Activated naive CD4-positive, alpha-beta T cell treated with anti-CD3 and anti-CD28 coated beads, Interleukin-2, amount 50 U/mL, for 24 hours (primary cell): Measurements from ENCODE around the gene TMEM95.

ENCODE experiments used
- H3K27ac Mint-ChIP-seq: one replicate; pipeline ENCODE4 v1.8.0; 2021; ENCODE audit warnings: mild to moderate bottlenecking, mixed read lengths
- H3K27me3 Mint-ChIP-seq: one replicate; pipeline ENCODE4 v1.8.0; 2021; ENCODE audit warnings: mixed read lengths
- H3K36me3 Mint-ChIP-seq: one replicate; pipeline ENCODE4 v1.8.0; 2021; ENCODE audit warnings: mixed read lengths
- H3K4me1 Mint-ChIP-seq: one replicate; pipeline ENCODE4 v1.8.0; 2021; ENCODE audit warnings: mixed read lengths
- H3K4me3 Mint-ChIP-seq: one replicate; pipeline ENCODE4 v1.8.0; 2021; ENCODE audit warnings: mild to moderate bottlenecking, mixed read lengths
- H3K9me3 Mint-ChIP-seq: one replicate; pipeline ENCODE4 v1.8.0; 2021; ENCODE audit warnings: mixed read lengths

TMEM95 gene

DNA sequence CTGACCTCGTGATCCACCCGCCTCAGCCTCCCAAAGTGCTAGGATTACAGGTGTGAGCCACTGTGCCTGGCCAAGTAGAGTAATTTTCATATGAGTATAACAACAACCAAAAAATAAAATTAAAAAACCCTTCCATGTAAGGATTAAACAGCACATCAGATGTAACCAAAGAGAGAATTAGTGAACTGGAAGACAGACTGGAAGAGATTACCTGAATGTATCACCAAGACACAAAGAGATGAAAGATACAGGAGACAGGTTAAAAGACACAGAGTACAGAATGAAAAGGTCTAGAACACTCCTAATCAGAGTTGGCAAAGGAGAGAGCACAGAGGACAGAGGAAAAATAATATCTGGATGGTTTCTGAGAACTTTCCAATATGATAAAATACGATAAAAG, 24.2 kb downstream of the TMEM95 start:
- peaks cover 28% of the 10 kb centered on the region for H3K27me3 Mint-ChIP-seq
- peaks cover 1% of the 10 kb centered on the region for H3K36me3 Mint-ChIP-seq

DNA sequence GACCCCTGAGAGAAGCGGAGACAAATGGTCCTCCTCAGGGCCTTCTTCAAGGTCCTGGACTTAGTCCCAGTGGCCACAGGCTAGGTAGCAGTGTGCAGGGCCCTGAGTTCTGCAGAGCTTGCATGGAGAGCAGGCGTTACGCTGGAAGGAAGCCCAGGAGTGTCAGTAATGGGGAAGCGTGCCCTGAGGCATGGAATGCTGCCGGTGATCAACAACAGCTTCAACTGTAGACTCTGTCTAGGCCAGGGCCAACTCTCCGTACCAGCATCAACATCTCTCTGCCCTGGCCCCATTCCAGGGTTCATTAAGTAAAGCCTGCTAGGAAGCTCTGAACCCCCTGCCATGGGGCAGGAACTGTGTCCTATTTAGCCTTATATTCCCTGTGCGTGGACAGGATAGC, 25.4 kb downstream of the TMEM95 start:
- Mint-ChIP-seq H3K4me3 (no peak overlapping the region), H3K9me3 (no peaks in the 10 kb centered on the region), H3K27ac (no peak overlapping the region), H3K4me1 (peaks cover 5% of the 10 kb centered on the region), H3K36me3 (peaks cover 1% of the 10 kb centered on the region), H3K27me3 (peaks cover 28% of the 10 kb centered on the region)

More for the DNA sequence above, 24.2 kb downstream of the TMEM95 start:
- no peak overlapping the region for H3K4me3 Mint-ChIP-seq
- no peak overlapping the region for H3K27ac Mint-ChIP-seq
- no peaks in the 10 kb centered on the region for H3K4me1 Mint-ChIP-seq
- no peaks in the 10 kb centered on the region for H3K9me3 Mint-ChIP-seq

DNA sequence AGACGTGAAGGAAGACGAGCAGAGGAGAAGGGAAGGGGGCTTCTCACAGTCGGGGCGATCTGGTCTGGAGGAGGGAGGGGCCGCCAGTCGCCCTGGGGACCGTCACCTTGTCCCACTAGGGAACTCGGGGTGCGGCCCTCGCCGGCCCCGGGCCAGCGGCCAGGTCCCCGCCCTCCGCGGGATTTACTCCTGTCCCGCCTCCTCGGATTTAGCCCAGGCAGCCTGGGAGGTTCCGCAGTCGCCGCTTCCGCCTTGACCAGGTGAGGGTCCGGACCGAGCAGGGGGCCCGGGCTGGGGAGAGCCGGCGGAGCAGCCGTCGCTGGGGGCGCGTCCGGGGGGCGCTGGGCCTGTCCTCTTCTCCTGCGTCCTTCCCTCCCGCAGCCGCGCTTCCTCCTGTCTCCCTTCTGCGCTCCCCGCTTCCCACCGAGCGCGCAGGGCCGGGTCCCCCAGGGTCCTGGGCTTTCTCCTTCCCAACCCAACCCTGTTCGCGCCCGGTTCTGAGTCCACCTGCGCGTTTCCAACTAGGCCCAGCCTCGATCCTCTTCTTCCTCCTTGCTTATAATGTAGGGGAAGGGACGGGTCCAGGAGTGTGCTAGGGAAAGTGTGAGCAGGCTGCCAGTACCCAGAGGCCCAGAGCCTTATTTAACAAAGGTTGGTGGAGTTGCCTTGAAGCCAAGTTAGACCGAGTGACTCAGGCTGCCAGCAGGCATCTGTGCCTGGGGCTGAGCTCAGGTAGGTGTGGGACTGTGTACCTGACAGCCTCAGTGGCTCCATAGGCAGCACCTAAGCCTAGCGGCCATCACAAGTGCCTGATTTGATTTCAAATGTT, 26.1 kb downstream of the TMEM95 start, which contains the start of gene TNK1:
Gene TNK1 (plus strand): TSS at position 235 of the 829 bp plus-strand sequence. CDS start 1,838 bp downstream, outside the sequence.
- Mint-ChIP-seq H3K36me3 (peaks cover 1% of the 10 kb centered on the region), H3K27me3 (peaks cover 28% of the 10 kb centered on the region), H3K9me3 (no peaks in the 10 kb centered on the region), H3K4me1 (peaks cover 5% of the 10 kb centered on the region), H3K4me3 (no peak within 1 kb of the TSS), H3K27ac (no peak within 1 kb of the TSS)

DNA sequence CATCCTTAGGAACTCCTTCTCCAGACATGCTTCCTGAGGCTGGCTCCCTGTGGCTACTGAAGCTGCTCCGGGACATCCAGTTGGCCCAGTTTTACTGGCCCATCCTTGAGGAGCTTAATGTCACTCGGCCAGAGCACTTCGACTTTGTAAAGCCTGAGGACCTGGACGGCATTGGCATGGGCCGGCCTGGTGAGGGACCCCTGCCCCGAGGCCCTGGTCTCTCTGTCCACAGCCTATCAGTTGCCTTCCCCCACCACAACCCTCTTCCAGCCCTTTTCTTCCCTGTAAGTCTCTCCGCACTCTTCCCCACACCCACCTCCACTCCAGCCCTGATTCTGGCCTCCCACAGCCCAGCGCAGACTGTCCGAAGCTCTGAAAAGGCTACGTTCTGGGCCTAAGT, 27.9 kb downstream of the TMEM95 start:
- Mint-ChIP-seq H3K4me3 (no peak overlapping the region), H3K27me3 (peaks cover 25% of the 10 kb centered on the region), H3K27ac (no peak overlapping the region), H3K9me3 (no peaks in the 10 kb centered on the region), H3K36me3 (no peaks in the 10 kb centered on the region), H3K4me1 (peaks cover 5% of the 10 kb centered on the region)

DNA sequence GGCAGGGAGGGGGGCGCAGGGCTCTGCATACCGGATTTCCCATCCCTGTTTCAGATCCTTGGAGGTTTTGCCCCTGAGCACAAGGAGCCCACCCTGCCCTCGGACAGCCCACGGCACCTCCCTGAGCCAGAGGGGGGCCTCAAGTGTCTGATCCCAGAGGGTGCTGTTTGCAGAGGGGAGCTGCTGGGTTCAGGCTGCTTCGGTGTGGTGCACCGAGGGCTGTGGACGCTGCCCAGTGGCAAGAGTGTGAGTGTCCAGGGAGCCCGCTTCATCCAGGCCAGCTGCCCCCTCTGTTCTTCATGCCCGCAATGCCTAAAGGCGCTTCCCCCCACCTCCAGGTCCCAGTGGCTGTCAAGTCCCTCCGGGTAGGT, 28.4 kb downstream of the TMEM95 start:
- no peaks in the 10 kb centered on the region for H3K36me3 Mint-ChIP-seq
- H3K9me3 Mint-ChIP-seq: no peaks in the 10 kb centered on the region
- peak overlapping the region; percentile 33 for H3K4me3 Mint-ChIP-seq
- peaks cover 5% of the 10 kb centered on the region for H3K4me1 Mint-ChIP-seq
- no peak overlapping the region for H3K27ac Mint-ChIP-seq
- H3K27me3 Mint-ChIP-seq: peaks cover 25% of the 10 kb centered on the region

DNA sequence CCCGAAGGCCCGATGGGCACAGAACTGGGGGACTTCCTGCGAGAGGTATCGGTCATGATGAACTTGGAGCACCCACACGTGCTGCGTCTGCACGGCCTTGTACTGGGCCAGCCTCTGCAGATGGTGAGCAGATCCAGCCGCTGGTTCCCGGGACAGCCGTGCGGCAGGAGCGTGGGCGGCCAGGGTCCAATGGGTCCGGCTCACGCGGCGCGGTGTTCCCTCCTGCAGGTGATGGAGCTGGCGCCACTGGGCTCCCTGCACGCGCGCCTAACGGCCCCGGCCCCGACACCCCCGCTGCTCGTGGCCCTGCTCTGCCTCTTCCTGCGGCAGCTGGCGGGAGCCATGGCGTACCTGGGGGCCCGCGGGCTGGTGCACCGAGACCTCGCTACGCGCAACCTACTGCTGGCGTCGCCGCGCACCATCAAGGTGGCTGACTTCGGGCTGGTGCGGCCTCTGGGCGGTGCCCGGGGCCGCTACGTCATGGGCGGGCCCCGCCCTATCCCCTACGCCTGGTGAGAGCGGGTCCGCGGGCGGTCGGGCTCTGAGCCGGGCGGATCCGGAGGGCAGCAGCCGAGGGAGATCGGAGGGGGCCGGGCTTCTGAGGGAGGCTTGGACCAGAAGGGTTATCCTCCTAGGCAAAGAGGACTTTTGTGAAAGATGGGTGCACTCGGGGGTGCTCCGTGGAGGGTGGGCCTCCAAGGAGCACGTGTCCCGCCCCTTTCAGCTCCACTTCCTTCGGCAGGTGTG, 29.0 kb downstream of the TMEM95 start:
- H3K9me3 Mint-ChIP-seq: no peaks in the 10 kb centered on the region
- H3K27ac Mint-ChIP-seq: peak overlapping the region; percentile 79
- H3K36me3 Mint-ChIP-seq: no peaks in the 10 kb centered on the region
- peaks cover 25% of the 10 kb centered on the region for H3K27me3 Mint-ChIP-seq
- H3K4me1 Mint-ChIP-seq: peaks cover 5% of the 10 kb centered on the region
- peak overlapping the region; percentile 83 for H3K4me3 Mint-ChIP-seq

DNA sequence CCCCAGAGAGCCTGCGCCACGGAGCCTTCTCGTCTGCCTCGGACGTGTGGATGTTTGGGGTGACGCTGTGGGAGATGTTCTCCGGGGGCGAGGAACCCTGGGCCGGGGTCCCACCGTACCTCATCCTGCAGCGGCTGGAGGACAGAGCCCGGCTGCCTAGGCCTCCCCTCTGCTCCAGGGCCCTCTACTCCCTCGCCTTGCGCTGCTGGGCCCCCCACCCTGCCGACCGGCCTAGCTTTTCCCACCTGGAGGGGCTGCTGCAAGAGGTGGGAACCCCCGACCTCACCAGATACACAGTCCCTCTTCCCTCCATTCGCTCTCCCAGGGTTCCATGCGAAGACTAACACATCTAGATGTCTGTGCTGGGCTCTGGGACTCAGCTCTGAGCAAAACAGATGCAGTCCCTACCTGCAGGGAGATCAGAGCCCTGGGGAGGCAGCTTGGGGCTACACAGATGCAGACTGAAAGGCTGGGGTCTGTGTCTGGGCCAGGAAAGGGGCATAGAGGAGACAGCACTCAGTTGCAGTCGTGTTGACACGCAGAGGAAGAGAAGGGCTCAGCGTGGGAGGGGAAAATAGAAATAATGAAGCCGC, 29.6 kb downstream of the TMEM95 start:
- peak overlapping the region; percentile 79 for H3K27ac Mint-ChIP-seq
- H3K4me1 Mint-ChIP-seq: peaks cover 5% of the 10 kb centered on the region
- H3K36me3 Mint-ChIP-seq: no peaks in the 10 kb centered on the region
- no peaks in the 10 kb centered on the region for H3K9me3 Mint-ChIP-seq
- H3K27me3 Mint-ChIP-seq: peaks cover 18% of the 10 kb centered on the region
- peak overlapping the region; percentile 83 for H3K4me3 Mint-ChIP-seq

DNA sequence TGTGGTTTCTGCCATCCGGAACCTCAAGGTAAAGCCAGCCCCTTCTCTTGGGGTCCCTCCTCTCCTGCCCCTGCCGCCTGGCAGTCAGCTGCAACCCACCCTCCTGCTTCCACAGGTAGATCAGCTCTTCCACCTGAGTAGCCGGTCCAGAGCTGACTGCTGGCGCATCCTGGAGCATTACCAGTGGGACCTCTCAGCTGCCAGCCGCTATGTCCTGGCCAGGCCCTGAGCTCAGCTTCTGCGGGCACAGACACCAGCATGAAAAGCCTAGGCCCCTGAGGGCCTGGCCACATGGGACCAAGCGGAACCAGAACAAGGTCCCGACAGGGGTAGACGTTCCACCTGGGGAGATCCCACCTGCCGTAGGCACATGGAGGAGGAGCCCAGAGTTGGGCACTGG, 33.9 kb downstream of the TMEM95 start:
- H3K4me1 Mint-ChIP-seq: peaks cover 31% of the 10 kb centered on the region
- H3K27ac Mint-ChIP-seq: no peak overlapping the region
- no peaks in the 10 kb centered on the region for H3K36me3 Mint-ChIP-seq
- H3K9me3 Mint-ChIP-seq: no peaks in the 10 kb centered on the region
- no peak overlapping the region for H3K4me3 Mint-ChIP-seq
- H3K27me3 Mint-ChIP-seq: no peaks in the 10 kb centered on the region

DNA sequence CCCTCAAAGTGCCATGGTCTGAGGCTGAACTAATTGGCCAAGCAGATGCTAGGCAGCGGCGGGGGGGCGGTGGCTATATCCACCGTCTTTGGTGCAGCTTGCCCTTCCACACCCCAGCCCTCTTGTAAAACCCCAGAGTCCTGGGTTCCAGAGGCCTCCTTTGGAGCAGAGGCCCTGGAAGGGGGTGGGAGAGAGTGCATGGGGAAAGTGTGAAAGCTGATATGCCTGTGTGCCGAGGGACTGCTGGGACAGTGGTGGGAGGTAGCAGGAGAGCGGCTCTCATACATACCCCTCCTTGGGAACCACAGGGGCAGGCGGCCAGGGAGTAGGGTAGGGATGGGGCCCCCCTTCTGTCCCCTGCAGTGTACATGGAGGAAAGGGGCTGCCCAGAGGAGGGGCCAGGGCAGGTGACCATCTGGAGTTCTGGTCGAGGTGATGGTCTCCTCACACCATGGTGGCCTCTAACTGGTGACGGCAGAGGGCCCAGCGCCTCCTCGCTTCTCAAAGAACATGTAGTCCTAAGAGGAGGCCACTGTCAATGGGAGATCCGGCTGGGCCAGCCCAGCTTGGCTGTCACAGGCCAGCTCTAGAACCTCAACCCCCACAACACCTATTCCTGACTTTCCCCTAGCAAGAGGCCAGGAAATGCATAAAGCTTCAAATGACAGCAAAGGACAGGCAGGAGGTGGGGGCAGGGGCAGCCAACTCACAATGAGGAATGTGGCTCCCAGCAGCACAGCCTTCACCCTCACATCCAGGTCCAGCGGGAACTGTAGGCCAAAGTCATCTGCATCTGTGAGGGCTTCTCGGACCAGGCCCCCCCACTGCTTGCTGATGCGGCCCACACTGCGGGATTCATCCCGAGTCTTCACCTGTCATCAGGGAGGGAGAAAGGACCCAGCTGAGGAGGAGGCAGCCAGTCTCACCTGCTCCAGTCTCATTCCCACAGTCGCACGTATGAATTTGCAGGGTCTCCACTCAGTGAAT, 35.3 kb downstream of the TMEM95 start:
- Mint-ChIP-seq H3K36me3 (no peaks in the 10 kb centered on the region), H3K9me3 (no peaks in the 10 kb centered on the region), H3K4me3 (no peak overlapping the region), H3K27me3 (no peaks in the 10 kb centered on the region), H3K4me1 (peaks cover 33% of the 10 kb centered on the region), H3K27ac (no peak overlapping the region)

DNA sequence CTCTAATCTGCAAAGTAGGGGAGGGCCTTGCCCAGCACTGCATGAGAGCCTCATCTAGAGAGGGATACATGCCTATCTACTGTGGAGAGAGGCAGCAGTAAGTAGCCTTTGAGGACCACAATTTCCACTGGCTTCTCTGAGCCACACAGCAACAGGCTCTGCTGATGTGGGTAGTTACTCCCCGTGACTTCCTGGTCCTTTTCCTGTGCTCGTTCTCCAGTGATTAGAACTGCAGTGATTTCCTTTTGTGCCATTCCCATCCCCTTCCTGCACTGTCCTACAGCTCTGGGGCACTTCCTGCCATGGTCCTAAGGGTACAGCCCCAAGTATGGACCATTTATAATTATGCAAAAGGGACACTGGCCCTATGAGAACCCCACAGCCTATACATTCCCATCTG, 36.4 kb downstream of the TMEM95 start:
- H3K9me3 Mint-ChIP-seq: no peaks in the 10 kb centered on the region
- H3K27ac Mint-ChIP-seq: no peak overlapping the region
- H3K36me3 Mint-ChIP-seq: no peaks in the 10 kb centered on the region
- H3K4me1 Mint-ChIP-seq: peaks cover 37% of the 10 kb centered on the region
- H3K27me3 Mint-ChIP-seq: no peaks in the 10 kb centered on the region
- no peak overlapping the region for H3K4me3 Mint-ChIP-seq

DNA sequence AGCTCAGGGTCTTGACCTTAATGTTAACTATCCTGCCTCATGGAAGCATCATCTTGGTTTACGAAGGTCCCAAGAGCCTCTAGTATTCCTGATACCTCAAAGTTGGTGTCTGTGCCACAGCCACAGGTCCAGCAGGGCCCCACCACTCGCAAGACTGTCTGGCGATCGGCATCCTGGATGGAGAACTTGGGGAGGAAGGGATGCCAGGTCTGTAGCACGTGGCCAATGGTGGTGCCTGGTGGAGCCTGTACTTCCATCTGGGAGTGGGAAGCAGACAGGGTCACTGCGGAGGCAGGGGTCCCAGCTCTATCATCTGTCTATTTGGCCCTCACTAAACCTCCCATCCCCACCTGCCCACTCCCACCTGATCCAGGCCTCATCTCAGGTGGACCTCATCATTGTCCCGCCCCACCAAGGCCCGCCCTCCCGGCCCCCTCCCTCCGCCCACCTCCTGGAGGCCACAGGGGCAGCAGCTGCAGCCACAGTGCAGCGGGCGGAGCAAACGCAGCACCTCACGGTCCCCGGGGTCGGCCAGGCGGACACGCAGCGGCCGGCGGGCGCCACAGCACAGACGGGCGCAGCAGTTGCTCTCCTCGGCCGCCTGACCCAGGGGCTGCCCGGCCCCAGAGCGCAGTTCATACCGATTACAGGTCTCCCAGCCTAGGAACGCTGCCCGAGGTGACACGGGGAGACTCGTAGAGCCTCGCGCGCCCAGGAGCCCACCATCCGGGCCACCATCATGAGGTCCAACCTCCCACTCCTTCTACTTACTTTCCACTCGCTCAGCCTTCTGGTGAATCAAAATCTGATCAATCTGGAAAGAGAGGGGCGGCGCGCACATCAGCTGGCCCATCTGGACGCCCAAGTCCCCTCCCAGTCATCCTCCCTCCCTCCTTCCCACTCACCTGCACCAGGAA, 38.0 kb downstream of the TMEM95 start:
- Mint-ChIP-seq H3K36me3 (no peaks in the 10 kb centered on the region), H3K27ac (peak overlapping the region; percentile 30), H3K4me1 (peaks cover 37% of the 10 kb centered on the region), H3K9me3 (no peaks in the 10 kb centered on the region), H3K27me3 (no peaks in the 10 kb centered on the region), H3K4me3 (peak overlapping the region; percentile 94)

DNA sequence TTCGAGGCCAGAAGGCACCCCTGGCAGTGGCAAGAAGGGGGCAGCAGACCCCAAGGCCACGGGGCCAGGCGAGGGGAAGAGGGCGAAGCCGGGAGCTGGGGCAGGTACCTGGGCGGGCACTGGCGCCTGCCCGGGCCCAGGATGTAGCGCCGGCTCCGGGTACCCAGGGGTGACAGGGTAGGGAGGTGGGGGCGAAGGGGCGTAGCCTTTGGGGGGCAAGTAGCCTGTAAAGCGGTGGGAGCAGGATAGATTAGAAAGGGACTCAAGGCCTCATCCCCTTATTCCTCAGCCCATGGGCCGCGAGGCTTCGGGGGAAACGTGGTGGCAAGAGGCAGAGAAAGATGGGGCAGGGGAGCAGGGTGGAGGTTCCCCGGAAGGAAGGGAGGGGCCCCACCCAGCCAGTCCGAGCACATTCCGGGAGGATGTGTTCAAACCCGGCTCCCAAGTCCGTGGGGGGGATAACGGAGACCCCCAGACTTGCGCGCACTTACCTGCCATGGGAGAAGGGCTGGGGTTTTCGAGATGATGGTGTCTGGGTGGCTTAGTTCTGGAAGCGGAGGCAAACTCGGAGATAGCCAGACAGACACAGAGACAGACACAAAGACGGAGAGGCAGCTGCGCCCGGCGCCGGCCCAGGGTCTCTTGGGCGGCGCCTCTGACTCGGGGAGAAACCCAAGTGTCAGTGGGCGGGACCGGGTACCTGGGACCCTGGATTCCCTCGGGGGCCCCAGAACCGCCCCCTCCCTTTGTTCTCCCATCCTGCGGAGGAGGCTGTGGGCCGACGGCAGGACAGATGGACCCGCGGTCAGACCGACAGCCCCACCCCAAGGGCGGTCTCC, 38.9 kb downstream of the TMEM95 start:
- Mint-ChIP-seq H3K4me3 (peak overlapping the region; percentile 94), H3K27me3 (no peaks in the 10 kb centered on the region), H3K27ac (peak overlapping the region; percentile 76), H3K9me3 (no peaks in the 10 kb centered on the region), H3K36me3 (no peaks in the 10 kb centered on the region), H3K4me1 (peaks cover 37% of the 10 kb centered on the region)

DNA sequence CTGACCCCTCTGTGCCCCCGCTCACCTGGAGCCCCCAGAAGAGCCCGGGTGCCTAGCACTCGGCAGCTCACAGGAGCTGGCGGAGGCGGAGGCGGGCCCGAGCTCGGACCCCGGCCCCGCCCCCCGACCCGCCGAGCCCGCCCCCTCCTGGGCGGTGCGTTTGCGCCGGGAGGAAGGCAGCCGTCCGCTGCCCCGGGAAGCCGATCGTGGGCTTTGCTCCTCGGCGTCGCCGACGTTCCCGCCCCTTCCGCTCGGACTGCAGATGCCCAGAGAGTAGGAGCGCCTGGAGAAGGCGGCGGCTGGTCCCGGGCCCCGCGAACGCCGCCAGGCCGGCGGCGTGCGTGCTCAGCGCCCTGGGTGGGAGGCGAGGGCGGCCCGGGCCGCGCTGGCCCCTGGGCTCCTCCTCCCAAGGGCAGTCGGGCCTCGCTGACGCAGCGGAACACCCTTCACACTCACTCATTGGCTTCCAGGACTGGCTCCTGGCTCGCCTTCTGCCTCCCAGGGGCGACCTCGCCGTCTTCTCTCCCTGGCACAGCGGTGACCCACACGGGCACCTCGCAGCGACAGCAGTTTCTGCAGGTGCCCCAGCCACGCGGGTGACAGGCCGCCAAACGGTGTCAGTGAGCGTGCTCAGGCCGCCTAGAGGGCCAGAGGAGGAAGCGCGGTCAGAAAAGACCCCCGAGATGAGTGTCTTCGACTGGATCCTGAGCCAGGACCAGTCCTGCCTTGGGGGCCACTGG, 39.7 kb downstream of the TMEM95 start, which contains the start of gene PLSCR3:
Gene PLSCR3 (minus strand): TSS at position 74 of the 740 bp plus-strand sequence. CDS start 415 bp downstream, outside the sequence.
- peak within 1 kb of the TSS; percentile 96 for H3K27ac Mint-ChIP-seq
- peak within 1 kb of the TSS; percentile 95 for H3K4me3 Mint-ChIP-seq
- H3K4me1 Mint-ChIP-seq: peaks cover 37% of the 10 kb centered on the region
- no peaks in the 10 kb centered on the region for H3K27me3 Mint-ChIP-seq
- H3K9me3 Mint-ChIP-seq: no peaks in the 10 kb centered on the region
- no peaks in the 10 kb centered on the region for H3K36me3 Mint-ChIP-seq
